Heart left ventricle (tissue), 13 donors: ENCODE results near the gene VENTX.

Source experiments
- POLR2A ChIP-seq, 2 donors: fragments of 450-650 bp; IDR thresholded peaks; one replicate each; pipeline ENCODE4 v1.6.1; 2017; ENCODE audit warnings: antibody characterized with exemption in 2 of 2, mild to moderate bottlenecking in 2 of 2, moderate library complexity in 2 of 2
- TF ChIP-seq, protein P1 (sequence below), 12 donors: fragments of 200-600 bp; sonication (generic) in 4 of 12; IDR thresholded peaks; one replicate each; pipeline versions ENCODE4 v1.5.0 to v1.8.0; 2018 to 2022; ENCODE audit warnings: antibody characterized with exemption in 12 of 12, mild to moderate bottlenecking in 5 of 12
- donor health status: ischemic (EF 13 %, LVEDD 7.1; RV severe dilation, severe dysfunction).
- donor health status: DM: no; HTN: yes; CAD: no.
- donor health status: DM: no; HTN: no; CAD: no.
- donor health status: ischemic (EF 25% LVEDD 6.9; RV normal size, moderate dysfunction).
- donor health status: ischemic (EF 25% LVEDD 5.7; RV mildly dilated, moderate dysfunction).
- donor health status: ischemic (EF 35%, LVEDD 5.7; RV mildly dilated, moderate dysfunction).
- donor health status: nonischemic (EF 11% LVEDD 7.7; RV severe dilation, severe dysfunction).
- donor health status: DM: yes; HTN: yes; CAD: no.
- donor health status: PGD.
- donor health status: ischemic (EF 29% LVEDD 5.4; RV normal size, mild dysfunction).
- donor health status: nonischemic (EF 23%, LVEDD 6.1; RV moderate dilation, normal function).

DNA sequence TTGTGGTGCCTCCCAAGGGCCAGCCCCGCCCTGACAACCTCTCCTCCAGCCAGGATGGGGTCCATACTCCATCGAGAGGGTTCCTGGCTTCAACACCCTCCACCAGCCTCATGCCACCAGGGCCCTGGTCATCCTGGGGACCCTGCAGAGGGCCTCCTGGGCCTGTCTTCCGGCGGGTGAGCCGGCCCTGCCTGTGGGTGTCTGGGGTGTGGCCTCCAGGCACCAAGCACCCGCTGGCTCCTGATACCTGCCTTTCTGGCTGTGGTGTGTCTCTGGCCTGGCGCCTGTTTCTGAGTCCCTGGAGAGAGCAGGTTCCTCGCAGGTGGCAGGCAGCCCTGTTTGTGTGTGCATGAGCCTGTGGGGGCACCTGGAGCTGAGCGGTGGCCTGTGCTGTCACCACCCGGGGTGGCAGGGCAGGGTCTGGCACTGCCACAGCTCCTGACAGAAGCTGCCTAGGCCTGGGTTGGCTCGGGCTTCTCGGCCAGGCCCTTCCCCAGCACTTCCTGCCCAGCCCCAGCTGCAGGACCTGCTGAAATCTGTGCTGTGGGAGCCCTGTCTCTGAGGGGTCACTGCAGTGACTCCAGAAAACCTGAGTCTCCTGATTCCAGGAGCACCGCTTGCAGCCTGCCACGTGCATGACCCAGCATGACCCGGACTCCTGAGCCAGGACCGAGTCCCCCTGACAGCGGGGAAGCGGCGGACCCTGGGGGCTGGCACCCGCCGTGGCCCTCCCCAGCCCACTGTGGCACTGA lies 20.6 kb downstream of the VENTX start:
- TF ChIP-seq, protein P1, sequence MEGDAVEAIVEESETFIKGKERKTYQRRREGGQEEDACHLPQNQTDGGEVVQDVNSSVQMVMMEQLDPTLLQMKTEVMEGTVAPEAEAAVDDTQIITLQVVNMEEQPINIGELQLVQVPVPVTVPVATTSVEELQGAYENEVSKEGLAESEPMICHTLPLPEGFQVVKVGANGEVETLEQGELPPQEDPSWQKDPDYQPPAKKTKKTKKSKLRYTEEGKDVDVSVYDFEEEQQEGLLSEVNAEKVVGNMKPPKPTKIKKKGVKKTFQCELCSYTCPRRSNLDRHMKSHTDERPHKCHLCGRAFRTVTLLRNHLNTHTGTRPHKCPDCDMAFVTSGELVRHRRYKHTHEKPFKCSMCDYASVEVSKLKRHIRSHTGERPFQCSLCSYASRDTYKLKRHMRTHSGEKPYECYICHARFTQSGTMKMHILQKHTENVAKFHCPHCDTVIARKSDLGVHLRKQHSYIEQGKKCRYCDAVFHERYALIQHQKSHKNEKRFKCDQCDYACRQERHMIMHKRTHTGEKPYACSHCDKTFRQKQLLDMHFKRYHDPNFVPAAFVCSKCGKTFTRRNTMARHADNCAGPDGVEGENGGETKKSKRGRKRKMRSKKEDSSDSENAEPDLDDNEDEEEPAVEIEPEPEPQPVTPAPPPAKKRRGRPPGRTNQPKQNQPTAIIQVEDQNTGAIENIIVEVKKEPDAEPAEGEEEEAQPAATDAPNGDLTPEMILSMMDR (IDR thresholded peaks at IDR 0.05) = no peak
- no peak for TF ChIP-seq POLR2A (IDR thresholded peaks at IDR 0.05)
